Measurements from ENCODE around the gene GNAO1. TPM values are rescaled to one million over a fixed set of nuclear protein-coding genes. Genes with fewer than 3 reads are reported as not detected.

The GNAO1 gene
- total and polyA plus RNA-seq, 2 of the 13 experiments (the other 11 are each of a cell fraction or from before 2014, with no cell fraction given): not detected

DNA sequence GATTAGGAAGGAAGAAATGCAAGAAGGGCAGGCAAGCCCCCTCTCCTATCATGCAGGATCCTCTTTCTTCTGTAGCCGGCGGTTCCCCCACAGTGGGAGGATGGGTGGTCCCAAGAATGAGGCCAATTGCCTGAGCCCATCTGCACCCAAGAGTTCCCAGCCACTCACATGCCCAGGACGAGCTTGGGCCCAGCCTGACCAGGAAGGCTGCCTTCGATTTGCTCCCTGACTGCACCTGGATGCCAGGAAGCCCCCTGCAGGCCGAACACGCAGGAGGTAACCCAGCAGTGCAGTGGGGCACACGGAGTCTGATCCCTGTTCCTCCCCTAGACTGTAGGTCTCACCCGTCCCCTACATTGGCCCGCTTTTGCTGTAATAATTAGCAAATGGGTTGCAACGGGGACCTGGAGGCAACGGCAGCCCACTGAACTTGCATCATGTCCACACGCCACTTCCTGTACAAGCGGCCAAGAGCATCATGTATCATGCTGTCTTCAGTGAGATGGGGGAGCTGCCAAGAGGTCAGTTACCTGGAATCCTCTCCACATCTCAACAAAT lies 166.6 kb downstream of the GNAO1 start (continued):
- TF ChIP-seq, protein P1, sequence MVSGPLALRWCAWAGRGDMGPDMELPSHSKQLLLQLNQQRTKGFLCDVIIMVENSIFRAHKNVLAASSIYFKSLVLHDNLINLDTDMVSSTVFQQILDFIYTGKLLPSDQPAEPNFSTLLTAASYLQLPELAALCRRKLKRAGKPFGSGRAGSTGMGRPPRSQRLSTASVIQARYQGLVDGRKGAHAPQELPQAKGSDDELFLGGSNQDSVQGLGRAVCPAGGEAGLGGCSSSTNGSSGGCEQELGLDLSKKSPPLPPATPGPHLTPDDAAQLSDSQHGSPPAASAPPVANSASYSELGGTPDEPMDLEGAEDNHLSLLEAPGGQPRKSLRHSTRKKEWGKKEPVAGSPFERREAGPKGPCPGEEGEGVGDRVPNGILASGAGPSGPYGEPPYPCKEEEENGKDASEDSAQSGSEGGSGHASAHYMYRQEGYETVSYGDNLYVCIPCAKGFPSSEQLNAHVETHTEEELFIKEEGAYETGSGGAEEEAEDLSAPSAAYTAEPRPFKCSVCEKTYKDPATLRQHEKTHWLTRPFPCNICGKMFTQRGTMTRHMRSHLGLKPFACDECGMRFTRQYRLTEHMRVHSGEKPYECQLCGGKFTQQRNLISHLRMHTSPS (CRISPR knock-in tag; IDR thresholded peaks at IDR 0.05; ENCODE audit: low read depth): peak; percentile 87
- TF ChIP-seq SMYD3 (CRISPR knock-in tag; IDR thresholded peaks at IDR 0.05) (no peak), ZNF652 (CRISPR knock-in tag; IDR thresholded peaks at IDR 0.05; ENCODE audit: borderline replicate concordance, low read depth) (no peak; the same call in 1 of the 2 replicates), PCBP2 (optimal IDR thresholded peaks at IDR 0.05; ENCODE audit: low read depth, low read length, poor library complexity, severe bottlenecking) (no peak), SMAD3 (CRISPR knock-in tag; IDR thresholded peaks at IDR 0.05) (no peak), ZNF660 (CRISPR knock-in tag; IDR thresholded peaks at IDR 0.05; ENCODE audit: borderline replicate concordance, low read depth) (no peak), ZNF841 (CRISPR knock-in tag; IDR thresholded peaks at IDR 0.05; ENCODE audit: borderline replicate concordance) (no peak), SOX6 (IDR thresholded peaks at IDR 0.05) (no peak), SOX6 (CRISPR knock-in tag; IDR thresholded peaks at IDR 0.05) (peak; percentile 50; the same call in 1 of the 2 replicates), ARNT2 (CRISPR knock-in tag; IDR thresholded peaks at IDR 0.05; ENCODE audit: low read depth) (no peak; the same call in 1 of the 2 replicates), PITX1 (CRISPR knock-in tag; IDR thresholded peaks at IDR 0.05) (peak; percentile 87)
- TF ChIP-seq, protein P2, sequence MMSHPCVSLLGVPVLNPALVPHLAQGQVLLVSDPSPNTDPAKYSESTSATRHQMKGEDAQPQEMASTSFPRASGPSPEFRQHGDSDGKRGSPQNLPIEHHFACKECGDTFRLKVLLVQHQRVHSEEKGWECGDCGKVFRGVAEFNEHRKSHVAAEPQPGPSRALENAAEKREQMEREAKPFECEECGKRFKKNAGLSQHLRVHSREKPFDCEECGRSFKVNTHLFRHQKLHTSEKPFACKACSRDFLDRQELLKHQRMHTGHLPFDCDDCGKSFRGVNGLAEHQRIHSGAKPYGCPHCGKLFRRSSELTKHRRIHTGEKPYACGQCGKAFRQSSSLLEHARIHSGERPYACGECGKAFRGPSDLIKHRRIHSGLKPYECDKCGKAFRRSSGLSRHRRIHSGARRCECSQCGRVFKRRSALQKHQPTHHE (CRISPR knock-in tag; IDR thresholded peaks at IDR 0.05; ENCODE audit: borderline replicate concordance): no peak
- TF ChIP-seq, protein P3, sequence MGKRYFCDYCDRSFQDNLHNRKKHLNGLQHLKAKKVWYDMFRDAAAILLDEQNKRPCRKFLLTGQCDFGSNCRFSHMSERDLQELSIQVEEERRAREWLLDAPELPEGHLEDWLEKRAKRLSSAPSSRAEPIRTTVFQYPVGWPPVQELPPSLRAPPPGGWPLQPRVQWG (CRISPR knock-in tag; IDR thresholded peaks at IDR 0.05; ENCODE audit: borderline replicate concordance, low read depth): no peak
- TF ChIP-seq, protein P4, sequence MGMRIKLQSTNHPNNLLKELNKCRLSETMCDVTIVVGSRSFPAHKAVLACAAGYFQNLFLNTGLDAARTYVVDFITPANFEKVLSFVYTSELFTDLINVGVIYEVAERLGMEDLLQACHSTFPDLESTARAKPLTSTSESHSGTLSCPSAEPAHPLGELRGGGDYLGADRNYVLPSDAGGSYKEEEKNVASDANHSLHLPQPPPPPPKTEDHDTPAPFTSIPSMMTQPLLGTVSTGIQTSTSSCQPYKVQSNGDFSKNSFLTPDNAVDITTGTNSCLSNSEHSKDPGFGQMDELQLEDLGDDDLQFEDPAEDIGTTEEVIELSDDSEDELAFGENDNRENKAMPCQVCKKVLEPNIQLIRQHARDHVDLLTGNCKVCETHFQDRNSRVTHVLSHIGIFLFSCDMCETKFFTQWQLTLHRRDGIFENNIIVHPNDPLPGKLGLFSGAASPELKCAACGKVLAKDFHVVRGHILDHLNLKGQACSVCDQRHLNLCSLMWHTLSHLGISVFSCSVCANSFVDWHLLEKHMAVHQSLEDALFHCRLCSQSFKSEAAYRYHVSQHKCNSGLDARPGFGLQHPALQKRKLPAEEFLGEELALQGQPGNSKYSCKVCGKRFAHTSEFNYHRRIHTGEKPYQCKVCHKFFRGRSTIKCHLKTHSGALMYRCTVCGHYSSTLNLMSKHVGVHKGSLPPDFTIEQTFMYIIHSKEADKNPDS (CRISPR knock-in tag; IDR thresholded peaks at IDR 0.05): no peak
- TF ChIP-seq, protein P5, sequence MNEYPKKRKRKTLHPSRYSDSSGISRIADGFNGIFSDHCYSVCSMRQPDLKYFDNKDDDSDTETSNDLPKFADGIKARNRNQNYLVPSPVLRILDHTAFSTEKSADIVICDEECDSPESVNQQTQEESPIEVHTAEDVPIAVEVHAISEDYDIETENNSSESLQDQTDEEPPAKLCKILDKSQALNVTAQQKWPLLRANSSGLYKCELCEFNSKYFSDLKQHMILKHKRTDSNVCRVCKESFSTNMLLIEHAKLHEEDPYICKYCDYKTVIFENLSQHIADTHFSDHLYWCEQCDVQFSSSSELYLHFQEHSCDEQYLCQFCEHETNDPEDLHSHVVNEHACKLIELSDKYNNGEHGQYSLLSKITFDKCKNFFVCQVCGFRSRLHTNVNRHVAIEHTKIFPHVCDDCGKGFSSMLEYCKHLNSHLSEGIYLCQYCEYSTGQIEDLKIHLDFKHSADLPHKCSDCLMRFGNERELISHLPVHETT (CRISPR knock-in tag; conservative IDR thresholded peaks at IDR 0.05): no peak
- TF ChIP-seq, protein P6, sequence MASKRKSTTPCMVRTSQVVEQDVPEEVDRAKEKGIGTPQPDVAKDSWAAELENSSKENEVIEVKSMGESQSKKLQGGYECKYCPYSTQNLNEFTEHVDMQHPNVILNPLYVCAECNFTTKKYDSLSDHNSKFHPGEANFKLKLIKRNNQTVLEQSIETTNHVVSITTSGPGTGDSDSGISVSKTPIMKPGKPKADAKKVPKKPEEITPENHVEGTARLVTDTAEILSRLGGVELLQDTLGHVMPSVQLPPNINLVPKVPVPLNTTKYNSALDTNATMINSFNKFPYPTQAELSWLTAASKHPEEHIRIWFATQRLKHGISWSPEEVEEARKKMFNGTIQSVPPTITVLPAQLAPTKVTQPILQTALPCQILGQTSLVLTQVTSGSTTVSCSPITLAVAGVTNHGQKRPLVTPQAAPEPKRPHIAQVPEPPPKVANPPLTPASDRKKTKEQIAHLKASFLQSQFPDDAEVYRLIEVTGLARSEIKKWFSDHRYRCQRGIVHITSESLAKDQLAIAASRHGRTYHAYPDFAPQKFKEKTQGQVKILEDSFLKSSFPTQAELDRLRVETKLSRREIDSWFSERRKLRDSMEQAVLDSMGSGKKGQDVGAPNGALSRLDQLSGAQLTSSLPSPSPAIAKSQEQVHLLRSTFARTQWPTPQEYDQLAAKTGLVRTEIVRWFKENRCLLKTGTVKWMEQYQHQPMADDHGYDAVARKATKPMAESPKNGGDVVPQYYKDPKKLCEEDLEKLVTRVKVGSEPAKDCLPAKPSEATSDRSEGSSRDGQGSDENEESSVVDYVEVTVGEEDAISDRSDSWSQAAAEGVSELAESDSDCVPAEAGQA (IDR thresholded peaks at IDR 0.05; ENCODE audit: low read depth): no peak
- TF ChIP-seq, protein P6 (CRISPR knock-in tag; IDR thresholded peaks at IDR 0.05; ENCODE audit: borderline replicate concordance): no peak

Measured in HepG2 (cell line).